IMR-90 (cell line): Measurements from ENCODE around the gene FGD5. TPM values are rescaled to one million over a fixed set of nuclear protein-coding genes. Genes with fewer than 3 reads are reported as not detected.

Source experiments
- ATAC-seq: fragments of 200-7000 bp; cut with Tn5 transposase; 2 replicates; pipeline ENCODE4 v1.9.1; 2020; ENCODE audit warnings: low read depth, mild to moderate bottlenecking, moderate library complexity
- BruUV-seq: library from RNA; stranded (reverse); fragments of 400-500 nt; replicated peaks from 2 replicates; lab custom pipeline; 2021; lab: Mats Ljungman, UMichigan
- CTCF ChIA-PET: fragments of 300-600 bp; formaldehyde crosslinking; extraction: SDS; loops from one replicate; lab custom pipeline; 2021; ENCODE audit warnings: antibody characterized with exemption; lab: Yijun Ruan, JAX
- POLR2A ChIA-PET: fragments of 300-600 bp; sonication (Branson Sonifier 250); formaldehyde crosslinking; loops from one replicate; lab custom pipeline; 2022; ENCODE audit warnings: antibody characterized with exemption; ENCODE audit not compliant: unreplicated experiment; lab: Charles Lee
- DNase-seq: peaks from one replicate; pipeline ENCODE4 v3.0.0; 2013
- H2AFZ ChIP-seq: replicated peaks from 2 replicates; pipeline ENCODE3; 2013; ENCODE audit warnings: low read length, mild to moderate bottlenecking; ENCODE audit not compliant: poor library complexity
- H2AK5ac ChIP-seq: 2 replicates; pipeline ENCODE4 v1.6.1; 2013; ENCODE audit warnings: low read depth, low read length, inconsistent platforms
- H2AK9ac ChIP-seq: replicated peaks from 2 replicates; pipeline ENCODE3; 2013; ENCODE audit warnings: mild to moderate bottlenecking, low read depth, low read length, moderate library complexity; ENCODE audit not compliant: poor library complexity
- H2BK120ac ChIP-seq: 2 replicates; pipeline ENCODE4 v1.6.1; 2013; ENCODE audit warnings: low read depth, low read length, inconsistent platforms
- H2BK15ac ChIP-seq: 3 replicates; pipeline ENCODE4 v1.6.1; 2013; ENCODE audit warnings: low read depth, low read length, inconsistent platforms
- H2BK20ac ChIP-seq: 2 replicates; pipeline ENCODE4 v1.6.1; 2013; ENCODE audit warnings: low read depth, mild to moderate bottlenecking, inconsistent platforms, low read length, moderate library complexity
- H2BK5ac ChIP-seq: 2 replicates; pipeline ENCODE4 v1.6.1; 2013; ENCODE audit warnings: mild to moderate bottlenecking, low read depth, low read length, inconsistent platforms; ENCODE audit not compliant: poor library complexity, severe bottlenecking
- H3K14ac ChIP-seq: replicated peaks from 2 replicates; pipeline ENCODE4 v1.6.1; 2013; ENCODE audit warnings: low read depth, low read length, inconsistent platforms
- H3K18ac ChIP-seq: 2 replicates; pipeline ENCODE4 v1.6.1; 2013; ENCODE audit warnings: low read depth, low read length, control low read depth
- H3K23ac ChIP-seq: 2 replicates; pipeline ENCODE4 v1.6.1; 2013; ENCODE audit warnings: low read depth, low read length, inconsistent platforms
- H3K27ac ChIP-seq: 2 replicates; pipeline ENCODE4 v1.5.1; 2013; ENCODE audit warnings: mild to moderate bottlenecking, control low read depth, low read length; ENCODE audit not compliant: insufficient read depth
- H3K27me3 ChIP-seq: 2 replicates; pipeline ENCODE4 v1.6.1; 2013; ENCODE audit warnings: low read length; ENCODE audit not compliant: control insufficient read depth, insufficient read depth
- H3K36me3 ChIP-seq: 2 replicates; pipeline ENCODE4 v1.6.1; 2013; ENCODE audit warnings: low read length, mixed read lengths; ENCODE audit not compliant: control insufficient read depth, insufficient read depth
- H3K4ac ChIP-seq: 2 replicates; pipeline ENCODE4 v1.6.1; 2013; ENCODE audit warnings: low read depth, low read length, inconsistent platforms
- H3K4me1 ChIP-seq: 2 replicates; pipeline ENCODE4 v1.6.1; 2013; ENCODE audit warnings: low read length, mixed read lengths; ENCODE audit not compliant: control insufficient read depth, insufficient read depth
- H3K4me2 ChIP-seq: 2 replicates; pipeline ENCODE4 v1.6.1; 2013; ENCODE audit warnings: low read depth, mild to moderate bottlenecking, control low read depth, low read length, moderate library complexity
- H3K4me3 ChIP-seq: 2 replicates; pipeline ENCODE4 v1.5.1; 2013; ENCODE audit warnings: low read depth, mild to moderate bottlenecking, control low read depth, low read length, moderate library complexity; ENCODE audit not compliant: insufficient read depth
- H3K56ac ChIP-seq: 2 replicates; pipeline ENCODE4 v1.6.1; 2013; ENCODE audit warnings: low read length, inconsistent platforms; ENCODE audit not compliant: insufficient read depth; ENCODE audit errors: extremely low read depth
- H3K79me1 ChIP-seq, 2 experiments: 2 replicates each; pipeline ENCODE4 v1.6.1; 2013; ENCODE audit warnings: low read length in 2 of 2, inconsistent platforms in 1 of 2, low read depth in 1 of 2
- H3K9ac ChIP-seq: 2 replicates; pipeline ENCODE4 v1.6.1; 2013; ENCODE audit warnings: low read depth, low read length, control low read depth
- H3K9me1 ChIP-seq: 2 replicates; pipeline ENCODE4 v1.6.1; 2013; ENCODE audit warnings: low read length, inconsistent platforms; ENCODE audit not compliant: insufficient read depth
- H3K9me3 ChIP-seq: 2 replicates; pipeline ENCODE4 v1.6.1; 2013; ENCODE audit warnings: low read length; ENCODE audit not compliant: control insufficient read depth, insufficient read depth
- H4K20me1 ChIP-seq: 2 replicates; pipeline ENCODE4 v1.6.1; 2013; ENCODE audit warnings: low read length, inconsistent platforms; ENCODE audit not compliant: insufficient read depth
- H4K5ac ChIP-seq: 2 replicates; pipeline ENCODE4 v1.6.1; 2013; ENCODE audit warnings: mild to moderate bottlenecking, low read depth, low read length, control low read depth
- H4K8ac ChIP-seq, 2 experiments: 2 replicates each; pipeline ENCODE4 v1.6.1; 2013; ENCODE audit warnings: low read depth in 2 of 2, low read length in 2 of 2, control low read depth in 1 of 2, inconsistent platforms in 1 of 2
- H4K91ac ChIP-seq: 2 replicates; pipeline ENCODE4 v1.6.1; 2013; ENCODE audit warnings: low read depth, low read length, inconsistent platforms; ENCODE audit not compliant: insufficient read depth
- BHLHE40 ChIP-seq: fragments of 150-350 bp; IDR thresholded peaks from 2 replicates; pipeline ENCODE4 v1.6.1; 2016; ENCODE audit warnings: mild to moderate bottlenecking, low read depth, low read length
- CEBPB ChIP-seq: IDR thresholded peaks from 2 replicates; pipeline ENCODE4 v1.6.1; 2012; ENCODE audit warnings: low read depth, low read length, improper control_type of control experiment
- CHD1 ChIP-seq: IDR thresholded peaks from 2 replicates; pipeline ENCODE4 v1.6.1; 2012; ENCODE audit warnings: low read depth, low read length, improper control_type of control experiment
- ELK1 ChIP-seq: fragments of 150-350 bp; IDR thresholded peaks from 2 replicates; pipeline ENCODE4 v1.6.1; 2016; ENCODE audit warnings: low read depth, mild to moderate bottlenecking, low read length, moderate library complexity, borderline replicate concordance
- FOS ChIP-seq: fragments of 150-350 bp; IDR thresholded peaks from 2 replicates; pipeline ENCODE4 v1.6.1; 2016; ENCODE audit warnings: low read depth, low read length
- MAFK ChIP-seq: IDR thresholded peaks from 2 replicates; pipeline ENCODE4 v1.6.1; 2012; ENCODE audit warnings: low read depth, low read length, improper control_type of control experiment
- MAZ ChIP-seq: IDR thresholded peaks from 2 replicates; pipeline ENCODE4 v1.6.1; 2012; ENCODE audit warnings: low read depth, mild to moderate bottlenecking, low read length, improper control_type of control experiment, moderate library complexity, borderline replicate concordance
- MXI1 ChIP-seq: IDR thresholded peaks from 2 replicates; pipeline ENCODE4 v1.6.1; 2012; ENCODE audit warnings: low read depth, mild to moderate bottlenecking, low read length, moderate library complexity, borderline replicate concordance
- POLR2A ChIP-seq: IDR thresholded peaks from 2 replicates; pipeline ENCODE4 v1.6.1; 2012; ENCODE audit warnings: mild to moderate bottlenecking, low read depth, low read length
- RAD21 ChIP-seq: IDR thresholded peaks from 2 replicates; pipeline ENCODE4 v1.6.1; 2012; ENCODE audit warnings: low read length, improper control_type of control experiment
- RCOR1 ChIP-seq: IDR thresholded peaks from 2 replicates; pipeline ENCODE4 v1.6.1; 2012; ENCODE audit warnings: mild to moderate bottlenecking, low read length, improper control_type of control experiment; ENCODE audit not compliant: insufficient replicate concordance
- RFX5 ChIP-seq: IDR thresholded peaks from 2 replicates; pipeline ENCODE4 v1.8.0; 2012; ENCODE audit warnings: low read depth, mild to moderate bottlenecking, low read length, moderate library complexity
- SMC3 ChIP-seq: fragments of 150-350 bp; IDR thresholded peaks from 2 replicates; pipeline ENCODE4 v1.6.1; 2016; ENCODE audit warnings: low read depth, mild to moderate bottlenecking, antibody characterized with exemption, low read length, moderate library complexity
- WGBS, 2 experiments: methylation state at CpG; one replicate each; pipeline versions ENCODE4 v1.1.5 to v1.1.7; 2013; ENCODE audit warnings: missing lambda C conversion rate in 2 of 2; ENCODE audit not compliant: insufficient read length in 1 of 2; ENCODE audit errors: extremely low coverage in 2 of 2; 5-methylcytosine and 5-hydroxymethylcytosine counted together
- dilution Hi-C: fragments of 300-500 bp; cut with HindIII; formaldehyde crosslinking; loops from one replicate; pipeline ENCODE4 v1.14.3; 2018; ENCODE audit warnings: low sequenced_read_pairs; ENCODE audit not compliant: unreplicated experiment
- in situ Hi-C: fragments of 300-500 bp; cut with MboI; formaldehyde crosslinking; loops from 3 replicates; pipeline ENCODE4 v1.14.3; 2019; ENCODE audit warnings: low sequenced_read_pairs, inconsistent platforms, mixed read lengths
- intact Hi-C: fragments of 100-400 bp; cut with micrococcal nuclease; formaldehyde crosslinking; loops from 2 replicates; pipeline ENCODE4 v1.10.0; 2022
- polyA plus RNA-seq, 3 experiments: library from polyadenylated mRNA; depleted of rRNA; stranded (reverse); fragments of >200 nt; gene quantifications; 2 replicates each; pipeline ENCODE4 v1.2.3, GENCODE V29; 2012; ENCODE audit warnings: low replicate concordance in 1 of 3
- total RNA-seq: library from RNA; depleted of rRNA; stranded (reverse); fragments of >200 nt; gene quantifications from 2 replicates; pipeline ENCODE4 v1.2.3, GENCODE V29; 2012
- TF ChIP-seq, protein P1 (sequence below): conservative IDR thresholded peaks from 2 replicates; pipeline ENCODE4 v1.5.1; 2012; ENCODE audit warnings: mild to moderate bottlenecking, low read depth, low read length, improper control_type of control experiment
- TF ChIP-seq, protein P2 (sequence below): fragments of 150-350 bp; IDR thresholded peaks from 2 replicates; pipeline ENCODE4 v1.6.1; 2017; ENCODE audit warnings: mild to moderate bottlenecking, antibody characterized with exemption, low read length, low read depth

FGD5 gene
- total and polyA plus RNA-seq, 2 of the 4 experiments (the other 2 are of a cell fraction): not detected

DNA sequence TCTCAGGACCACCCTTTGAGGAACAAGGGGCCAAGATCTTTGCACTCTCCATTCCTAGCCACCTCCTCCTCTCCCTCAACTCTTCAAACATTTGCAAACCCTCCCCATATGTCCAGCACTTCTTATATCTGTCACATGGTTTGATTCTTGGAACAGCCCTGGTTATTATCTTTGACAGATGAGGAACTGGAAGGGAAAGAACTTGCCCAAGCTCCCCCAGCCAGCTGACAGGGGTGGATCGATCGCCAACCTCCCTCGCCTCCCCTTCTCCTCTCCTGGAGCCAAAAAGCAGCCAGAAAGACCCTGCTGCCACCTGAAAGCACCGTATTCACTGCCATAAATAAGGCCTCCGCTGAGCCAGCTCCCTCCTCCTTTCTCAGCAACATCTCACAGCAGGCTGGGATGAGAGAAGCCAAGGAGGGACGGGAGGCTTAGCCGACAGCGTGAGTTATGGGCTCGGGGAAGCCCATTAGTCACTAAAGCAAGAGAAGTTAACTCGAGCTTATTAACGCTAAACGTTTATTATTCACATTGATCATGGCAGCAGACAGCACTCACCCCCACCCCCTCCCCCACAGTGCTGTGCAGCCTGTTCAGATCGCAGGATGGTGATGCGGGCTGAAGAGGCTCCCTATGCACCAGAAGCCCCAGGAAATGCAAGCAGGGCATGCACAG, 22.2 kb upstream of the FGD5 start:
- Histone ChIP-seq H2BK15ac (no peak overlapping the region), H2BK20ac (no peak overlapping the region), H3K56ac (no peak overlapping the region), H3K4ac (no peak overlapping the region), H3K4me2 (no peak overlapping the region), H3K36me3 (no peaks in the 10 kb centered on the region), H2AK9ac (no peak overlapping the region), H3K27me3 (peaks cover 23% of the 10 kb centered on the region), H3K79me1 (no peaks in the 10 kb centered on the region), H3K4me1 (no peaks in the 10 kb centered on the region), H4K20me1 (no peaks in the 10 kb centered on the region), H3K23ac (no peak overlapping the region), H2AFZ (no peak overlapping the region), H4K8ac (no peak overlapping the region), H3K27ac (no peak overlapping the region), H4K91ac (no peak overlapping the region), H4K5ac (no peak overlapping the region), H3K9me3 (no peaks in the 10 kb centered on the region), H2AK5ac (no peak overlapping the region), H3K4me3 (no peak overlapping the region), H3K9me1 (no peaks in the 10 kb centered on the region), H3K9ac (no peak overlapping the region), H3K18ac (no peak overlapping the region), H2BK120ac (no peak overlapping the region), H2BK5ac (no peak overlapping the region), H3K14ac (no peak overlapping the region)
- ATAC-seq (no peak), DNase-seq (no peak)
- ChIA-PET POLR2A (no interaction called here), CTCF (no interaction called here)
- BruUV-seq: no TSS peak
- 6% methylated on average over 3 of the region's 14 CpGs; no CpG with 5 or more reads in 1 of the 2 experiments for WGBS, 2 experiments
- in situ Hi-C loops (no loop called here), dilution Hi-C loops (no loop called here), intact Hi-C loops (no loop called here)
- TF ChIP-seq RFX5: no peak
- TF ChIP-seq RCOR1: no peak
- TF ChIP-seq CHD1: no peak
- TF ChIP-seq POLR2A: no peak
- TF ChIP-seq FOS: no peak
- no peak for TF ChIP-seq BHLHE40
- no peak for TF ChIP-seq ELK1
- no peak for TF ChIP-seq RAD21
- TF ChIP-seq, protein P1, sequence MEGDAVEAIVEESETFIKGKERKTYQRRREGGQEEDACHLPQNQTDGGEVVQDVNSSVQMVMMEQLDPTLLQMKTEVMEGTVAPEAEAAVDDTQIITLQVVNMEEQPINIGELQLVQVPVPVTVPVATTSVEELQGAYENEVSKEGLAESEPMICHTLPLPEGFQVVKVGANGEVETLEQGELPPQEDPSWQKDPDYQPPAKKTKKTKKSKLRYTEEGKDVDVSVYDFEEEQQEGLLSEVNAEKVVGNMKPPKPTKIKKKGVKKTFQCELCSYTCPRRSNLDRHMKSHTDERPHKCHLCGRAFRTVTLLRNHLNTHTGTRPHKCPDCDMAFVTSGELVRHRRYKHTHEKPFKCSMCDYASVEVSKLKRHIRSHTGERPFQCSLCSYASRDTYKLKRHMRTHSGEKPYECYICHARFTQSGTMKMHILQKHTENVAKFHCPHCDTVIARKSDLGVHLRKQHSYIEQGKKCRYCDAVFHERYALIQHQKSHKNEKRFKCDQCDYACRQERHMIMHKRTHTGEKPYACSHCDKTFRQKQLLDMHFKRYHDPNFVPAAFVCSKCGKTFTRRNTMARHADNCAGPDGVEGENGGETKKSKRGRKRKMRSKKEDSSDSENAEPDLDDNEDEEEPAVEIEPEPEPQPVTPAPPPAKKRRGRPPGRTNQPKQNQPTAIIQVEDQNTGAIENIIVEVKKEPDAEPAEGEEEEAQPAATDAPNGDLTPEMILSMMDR: no peak
- TF ChIP-seq CEBPB: no peak
- TF ChIP-seq MXI1: no peak
- no peak for TF ChIP-seq MAFK
- no peak for TF ChIP-seq MAZ
- TF ChIP-seq, protein P2, sequence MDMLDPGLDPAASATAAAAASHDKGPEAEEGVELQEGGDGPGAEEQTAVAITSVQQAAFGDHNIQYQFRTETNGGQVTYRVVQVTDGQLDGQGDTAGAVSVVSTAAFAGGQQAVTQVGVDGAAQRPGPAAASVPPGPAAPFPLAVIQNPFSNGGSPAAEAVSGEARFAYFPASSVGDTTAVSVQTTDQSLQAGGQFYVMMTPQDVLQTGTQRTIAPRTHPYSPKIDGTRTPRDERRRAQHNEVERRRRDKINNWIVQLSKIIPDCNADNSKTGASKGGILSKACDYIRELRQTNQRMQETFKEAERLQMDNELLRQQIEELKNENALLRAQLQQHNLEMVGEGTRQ: no peak
- TF ChIP-seq SMC3: no peak
